Neural cell (in vitro differentiated cells): Measurements from ENCODE around the gene SLC38A3. TPM values are rescaled to one million over a fixed set of nuclear protein-coding genes. Genes with fewer than 3 reads are reported as not detected.

Experiments
- H2AFZ ChIP-seq: fragments of 200-600, 300-800 bp; sonication (generic), shearing (Covaris generic); 2 replicates; pipeline ENCODE4 v1.6.0; 2014; ENCODE audit warnings: low read depth, mild to moderate bottlenecking, antibody characterized with exemption, low read length, moderate library complexity
- H3F3A ChIP-seq: fragments of 200-600 bp; shearing (Covaris generic); 2 replicates; pipeline ENCODE4 v1.6.1; 2016; ENCODE audit warnings: mild to moderate bottlenecking, moderate library complexity, mixed read lengths, antibody characterized with exemption, low read length; ENCODE audit not compliant: insufficient read depth, poor library complexity, severe bottlenecking
- H3K27ac ChIP-seq: fragments of 200-600, 300-800 bp; sonication (generic), shearing (Covaris generic); 2 replicates; pipeline ENCODE4 v1.5.1; 2014; ENCODE audit warnings: mild to moderate bottlenecking, low read length, moderate library complexity
- H3K27me3 ChIP-seq: fragments of 300-800, 200-600 bp; sonication (generic), shearing (Covaris generic); 2 replicates; pipeline ENCODE4 v1.6.0; 2014; ENCODE audit warnings: mild to moderate bottlenecking, low read depth, low read length, moderate library complexity; ENCODE audit not compliant: insufficient read depth
- H3K36me3 ChIP-seq: fragments of 300-800, 200-600 bp; sonication (generic), shearing (Covaris generic); 2 replicates; pipeline ENCODE4 v1.5.1; 2014; ENCODE audit warnings: mild to moderate bottlenecking, antibody characterized with exemption, low read length, moderate library complexity; ENCODE audit not compliant: insufficient read depth
- H3K4me2 ChIP-seq: fragments of 300-800, 200-600 bp; sonication (generic), shearing (Covaris generic); 2 replicates; pipeline ENCODE4 v1.6.0; 2014; ENCODE audit warnings: mild to moderate bottlenecking, low read length
- H3K4me3 ChIP-seq: fragments of 300-800, 200-600 bp; sonication (generic), shearing (Covaris generic); 2 replicates; pipeline ENCODE4 v1.5.1; 2014; ENCODE audit warnings: mild to moderate bottlenecking, low read length, moderate library complexity
- H3K79me2 ChIP-seq: fragments of 200-600 bp; shearing (Covaris generic); replicated peaks from 2 replicates; pipeline ENCODE4 v1.6.0; 2014; ENCODE audit warnings: mild to moderate bottlenecking, low read length, moderate library complexity; ENCODE audit not compliant: insufficient read depth
- H3K9ac ChIP-seq: fragments of 300-800, 200-600 bp; sonication (generic), shearing (Covaris generic); 2 replicates; pipeline ENCODE4 v1.6.1; 2016; ENCODE audit warnings: mild to moderate bottlenecking, low read length, mixed read lengths
- H3K9me2 ChIP-seq: fragments of 200-600 bp; shearing (Covaris generic); 2 replicates; pipeline ENCODE4 v1.6.1; 2016; ENCODE audit warnings: mild to moderate bottlenecking, low read length, mixed read lengths; ENCODE audit not compliant: insufficient read depth
- H3K9me3 ChIP-seq: fragments of 200-600, 300-800 bp; sonication (generic), shearing (Covaris generic); 2 replicates; pipeline ENCODE4 v1.6.1; 2016; ENCODE audit warnings: mild to moderate bottlenecking, mixed run types, low read length, moderate library complexity, mixed read lengths
- H4K20me1 ChIP-seq: fragments of 200-600 bp; shearing (Covaris generic); 2 replicates; pipeline ENCODE4 v1.6.1; 2016; ENCODE audit warnings: mild to moderate bottlenecking, mixed run types; ENCODE audit not compliant: insufficient read depth
- EP300 ChIP-seq: fragments of 450-650 bp; conservative IDR thresholded peaks from 2 replicates; pipeline ENCODE4 v1.6.1; 2014; ENCODE audit warnings: antibody characterized with exemption, mild to moderate bottlenecking, moderate library complexity; ENCODE audit not compliant: poor library complexity, severe bottlenecking
- EZH2 ChIP-seq: fragments of 200-600, 300-800 bp; shearing (Covaris generic), sonication (generic); IDR thresholded peaks from 2 replicates; pipeline ENCODE4 v1.6.1; 2014; ENCODE audit warnings: antibody characterized with exemption, low read length, borderline replicate concordance, mild to moderate bottlenecking; ENCODE audit not compliant: insufficient read depth, poor library complexity, severe bottlenecking
- MXI1 ChIP-seq: fragments of 450-650 bp; conservative IDR thresholded peaks from 2 replicates; pipeline ENCODE4 v1.6.1; 2014; ENCODE audit warnings: antibody characterized with exemption, mild to moderate bottlenecking; ENCODE audit not compliant: poor library complexity, severe bottlenecking
- POLR2AphosphoS5 ChIP-seq: IDR thresholded peaks from 2 replicates; pipeline ENCODE4 v1.6.1; 2012
- RAD21 ChIP-seq: fragments of 450-650 bp; conservative IDR thresholded peaks from 2 replicates; pipeline ENCODE4 v1.6.1; 2014; ENCODE audit warnings: antibody characterized with exemption, mild to moderate bottlenecking, moderate library complexity
- REST ChIP-seq: IDR thresholded peaks from 2 replicates; pipeline ENCODE4 v1.6.1; 2012; ENCODE audit warnings: borderline replicate concordance
- SMC3 ChIP-seq: fragments of 450-650 bp; conservative IDR thresholded peaks from 2 replicates; pipeline ENCODE4 v1.6.1; 2014; ENCODE audit warnings: antibody characterized with exemption, mild to moderate bottlenecking, moderate library complexity; ENCODE audit not compliant: poor library complexity
- TAF1 ChIP-seq: IDR thresholded peaks from 2 replicates; pipeline ENCODE4 v1.6.1; 2012; ENCODE audit warnings: low read depth
- polyA plus RNA-seq: library from polyadenylated mRNA; depleted of rRNA; stranded (reverse); fragments of >200 nt; gene quantifications from 2 replicates; pipeline ENCODE4 v1.2.3, GENCODE V29; 2014
- TF ChIP-seq, protein P1 (sequence below): fragments of 450-650 bp; IDR thresholded peaks from 2 replicates; pipeline ENCODE4 v1.5.1; 2014; ENCODE audit warnings: antibody characterized with exemption, mild to moderate bottlenecking, moderate library complexity; ENCODE audit not compliant: poor library complexity, severe bottlenecking

Gene SLC38A3
- polyA plus RNA-seq, 1 donor from 2014 or later: not detected

GRCh38 chr3:50186096-50186495, 19.0 kb upstream of the SLC38A3 start:
- no peak overlapping the region for H3K9ac ChIP-seq
- H3K4me3 ChIP-seq: no peak overlapping the region
- H3K9me3 ChIP-seq: no peaks in the 10 kb centered on the region
- no peaks in the 10 kb centered on the region for H3K27me3 ChIP-seq
- no peaks in the 10 kb centered on the region for H3F3A ChIP-seq
- no peak overlapping the region for H3K4me2 ChIP-seq
- no peaks in the 10 kb centered on the region for H4K20me1 ChIP-seq
- no peak overlapping the region for H2AFZ ChIP-seq
- H3K79me2 ChIP-seq: no peaks in the 10 kb centered on the region
- TF ChIP-seq EZH2 (no peak), RAD21 (no peak), POLR2AphosphoS5 (no peak), EP300 (no peak), TAF1 (no peak), SMC3 (no peak), REST (no peak), MXI1 (no peak)
- TF ChIP-seq, protein P1, sequence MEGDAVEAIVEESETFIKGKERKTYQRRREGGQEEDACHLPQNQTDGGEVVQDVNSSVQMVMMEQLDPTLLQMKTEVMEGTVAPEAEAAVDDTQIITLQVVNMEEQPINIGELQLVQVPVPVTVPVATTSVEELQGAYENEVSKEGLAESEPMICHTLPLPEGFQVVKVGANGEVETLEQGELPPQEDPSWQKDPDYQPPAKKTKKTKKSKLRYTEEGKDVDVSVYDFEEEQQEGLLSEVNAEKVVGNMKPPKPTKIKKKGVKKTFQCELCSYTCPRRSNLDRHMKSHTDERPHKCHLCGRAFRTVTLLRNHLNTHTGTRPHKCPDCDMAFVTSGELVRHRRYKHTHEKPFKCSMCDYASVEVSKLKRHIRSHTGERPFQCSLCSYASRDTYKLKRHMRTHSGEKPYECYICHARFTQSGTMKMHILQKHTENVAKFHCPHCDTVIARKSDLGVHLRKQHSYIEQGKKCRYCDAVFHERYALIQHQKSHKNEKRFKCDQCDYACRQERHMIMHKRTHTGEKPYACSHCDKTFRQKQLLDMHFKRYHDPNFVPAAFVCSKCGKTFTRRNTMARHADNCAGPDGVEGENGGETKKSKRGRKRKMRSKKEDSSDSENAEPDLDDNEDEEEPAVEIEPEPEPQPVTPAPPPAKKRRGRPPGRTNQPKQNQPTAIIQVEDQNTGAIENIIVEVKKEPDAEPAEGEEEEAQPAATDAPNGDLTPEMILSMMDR: no peak
- H3K36me3 ChIP-seq: peaks cover 6% of the 10 kb centered on the region
- no peaks in the 10 kb centered on the region for H3K9me2 ChIP-seq
- no peak overlapping the region for H3K27ac ChIP-seq

GRCh38 chr3:50187750-50188149, 17.3 kb upstream of the SLC38A3 start:
- Histone ChIP-seq H3K9ac (no peak overlapping the region), H3K9me3 (no peaks in the 10 kb centered on the region), H3F3A (no peaks in the 10 kb centered on the region), H3K79me2 (no peaks in the 10 kb centered on the region), H2AFZ (no peak overlapping the region), H3K4me3 (no peak overlapping the region), H3K4me2 (no peak overlapping the region), H3K27me3 (no peaks in the 10 kb centered on the region), H3K27ac (no peak overlapping the region), H4K20me1 (no peaks in the 10 kb centered on the region), H3K9me2 (no peaks in the 10 kb centered on the region), H3K36me3 (peaks cover 6% of the 10 kb centered on the region)
- TF ChIP-seq TAF1 (no peak), EP300 (no peak), POLR2AphosphoS5 (no peak)

DNA sequence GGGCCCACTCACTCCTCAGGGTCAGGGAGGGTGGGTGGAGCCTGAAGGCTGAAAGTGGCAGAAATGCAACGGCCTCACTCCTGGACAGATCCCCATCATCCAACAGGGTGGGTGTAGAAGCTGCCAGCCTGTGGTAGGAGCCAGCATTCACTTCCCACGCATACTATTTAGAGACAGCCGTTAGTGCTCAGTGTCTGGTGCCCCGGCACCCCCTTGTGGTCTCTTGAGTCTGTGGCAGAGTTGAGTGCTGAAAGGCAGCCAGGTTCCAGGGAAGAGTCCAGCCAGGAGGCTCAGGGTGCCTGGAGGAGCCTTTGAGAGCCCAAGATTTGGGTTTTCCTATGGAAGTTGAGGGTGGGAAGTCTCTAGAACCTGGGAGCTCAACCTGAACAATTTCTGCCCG, 15.8 kb upstream of the SLC38A3 start:
- Histone ChIP-seq H4K20me1 (no peaks in the 10 kb centered on the region), H3K4me3 (no peak overlapping the region), H3K9ac (no peak overlapping the region), H3K9me3 (no peaks in the 10 kb centered on the region), H3K27me3 (no peaks in the 10 kb centered on the region), H3K4me2 (no peak overlapping the region), H3K79me2 (no peaks in the 10 kb centered on the region), H3K36me3 (peaks cover 6% of the 10 kb centered on the region), H3K27ac (no peak overlapping the region), H3F3A (no peaks in the 10 kb centered on the region), H3K9me2 (no peaks in the 10 kb centered on the region), H2AFZ (no peak overlapping the region)
- TF ChIP-seq, protein P1: peak; percentile 87
- peak; percentile 90 for TF ChIP-seq RAD21
- no peak for TF ChIP-seq TAF1
- peak; percentile 94 for TF ChIP-seq SMC3
- no peak for TF ChIP-seq REST
- TF ChIP-seq EZH2: no peak
- TF ChIP-seq POLR2AphosphoS5: no peak
- no peak for TF ChIP-seq MXI1
- no peak for TF ChIP-seq EP300
